ENCODE measurements around the gene CADM2.

The CADM2 gene

GRCh38 chr3:84984429-84984828 lies 25.6 kb downstream of the CADM2 start:
- no peak overlapping the region for H3K27ac ChIP-seq (ENCODE audit: low read depth, low read length)
- H3K4me1 ChIP-seq (ENCODE audit: control insufficient read depth, insufficient read depth, low read length) = peaks cover 49% of the 10 kb centered on the region
- H3K27me3 ChIP-seq (ENCODE audit: control insufficient read depth, insufficient read depth, low read length) = no peaks in the 10 kb centered on the region
- no peak overlapping the region for H3K4me3 ChIP-seq (ENCODE audit: low read depth, low read length)
- H3K9me3 ChIP-seq (ENCODE audit: control insufficient read depth, insufficient read depth, low read length) = no peaks in the 10 kb centered on the region
- no peaks in the 10 kb centered on the region for H3K36me3 ChIP-seq (ENCODE audit: control insufficient read depth, insufficient read depth, low read length)
- H3K9ac ChIP-seq (ENCODE audit: low read depth, low read length) = no peak overlapping the region

- Histone ChIP-seq H3K4me3 (ENCODE audit: low read depth, low read length) (no peak overlapping the region), H3K4me1 (ENCODE audit: control insufficient read depth, insufficient read depth, low read length) (peaks cover 42% of the 10 kb centered on the region), H3K9me3 (ENCODE audit: control insufficient read depth, insufficient read depth, low read length) (no peaks in the 10 kb centered on the region), H3K9ac (ENCODE audit: low read depth, low read length) (no peak overlapping the region), H3K27me3 (ENCODE audit: control insufficient read depth, insufficient read depth, low read length) (no peaks in the 10 kb centered on the region), H3K36me3 (ENCODE audit: control insufficient read depth, insufficient read depth, low read length) (no peaks in the 10 kb centered on the region), H3K27ac (ENCODE audit: low read depth, low read length) (no peak overlapping the region)
Observed at GRCh38 chr3:84985795-84986194, 27.0 kb downstream of the CADM2 start.

- Histone ChIP-seq H3K9ac (ENCODE audit: low read depth, low read length) (no peak overlapping the region), H3K4me3 (ENCODE audit: low read depth, low read length) (no peak overlapping the region), H3K27ac (ENCODE audit: low read depth, low read length) (no peak overlapping the region), H3K9me3 (ENCODE audit: control insufficient read depth, insufficient read depth, low read length) (no peaks in the 10 kb centered on the region), H3K36me3 (ENCODE audit: control insufficient read depth, insufficient read depth, low read length) (no peaks in the 10 kb centered on the region), H3K27me3 (ENCODE audit: control insufficient read depth, insufficient read depth, low read length) (no peaks in the 10 kb centered on the region), H3K4me1 (ENCODE audit: control insufficient read depth, insufficient read depth, low read length) (peaks cover 49% of the 10 kb centered on the region)
Observed at GRCh38 chr3:84987706-84988504, 29.1 kb downstream of the CADM2 start.

GRCh38 chr3:84989102-84989501 lies 30.3 kb downstream of the CADM2 start:
- Histone ChIP-seq H3K9me3 (ENCODE audit: control insufficient read depth, insufficient read depth, low read length) (no peaks in the 10 kb centered on the region), H3K9ac (ENCODE audit: low read depth, low read length) (no peak overlapping the region), H3K4me3 (ENCODE audit: low read depth, low read length) (no peak overlapping the region), H3K36me3 (ENCODE audit: control insufficient read depth, insufficient read depth, low read length) (no peaks in the 10 kb centered on the region), H3K27me3 (ENCODE audit: control insufficient read depth, insufficient read depth, low read length) (no peaks in the 10 kb centered on the region), H3K27ac (ENCODE audit: low read depth, low read length) (no peak overlapping the region), H3K4me1 (ENCODE audit: control insufficient read depth, insufficient read depth, low read length) (peaks cover 50% of the 10 kb centered on the region)

GRCh38 chr3:84991422-84991900 lies 32.7 kb downstream of the CADM2 start:
- H3K36me3 ChIP-seq (ENCODE audit: control insufficient read depth, insufficient read depth, low read length) = no peaks in the 10 kb centered on the region
- H3K9ac ChIP-seq (ENCODE audit: low read depth, low read length) = no peak overlapping the region
- peaks cover 34% of the 10 kb centered on the region for H3K4me1 ChIP-seq (ENCODE audit: control insufficient read depth, insufficient read depth, low read length)
- no peak overlapping the region for H3K4me3 ChIP-seq (ENCODE audit: low read depth, low read length)
- H3K27ac ChIP-seq (ENCODE audit: low read depth, low read length) = no peak overlapping the region
- H3K27me3 ChIP-seq (ENCODE audit: control insufficient read depth, insufficient read depth, low read length) = no peaks in the 10 kb centered on the region
- no peaks in the 10 kb centered on the region for H3K9me3 ChIP-seq (ENCODE audit: control insufficient read depth, insufficient read depth, low read length)

GRCh38 chr3:84993956-84994355 lies 35.2 kb downstream of the CADM2 start:
- Histone ChIP-seq H3K27ac (ENCODE audit: low read depth, low read length) (no peak overlapping the region), H3K36me3 (ENCODE audit: control insufficient read depth, insufficient read depth, low read length) (no peaks in the 10 kb centered on the region), H3K9me3 (ENCODE audit: control insufficient read depth, insufficient read depth, low read length) (no peaks in the 10 kb centered on the region), H3K27me3 (ENCODE audit: control insufficient read depth, insufficient read depth, low read length) (no peaks in the 10 kb centered on the region), H3K4me1 (ENCODE audit: control insufficient read depth, insufficient read depth, low read length) (peaks cover 40% of the 10 kb centered on the region), H3K4me3 (ENCODE audit: low read depth, low read length) (no peak overlapping the region), H3K9ac (ENCODE audit: low read depth, low read length) (no peak overlapping the region)

- H3K4me3 ChIP-seq (ENCODE audit: low read depth, low read length) = no peak overlapping the region
- peaks cover 33% of the 10 kb centered on the region for H3K4me1 ChIP-seq (ENCODE audit: control insufficient read depth, insufficient read depth, low read length)
- no peaks in the 10 kb centered on the region for H3K36me3 ChIP-seq (ENCODE audit: control insufficient read depth, insufficient read depth, low read length)
- H3K27me3 ChIP-seq (ENCODE audit: control insufficient read depth, insufficient read depth, low read length) = no peaks in the 10 kb centered on the region
- H3K27ac ChIP-seq (ENCODE audit: low read depth, low read length) = no peak overlapping the region
- H3K9me3 ChIP-seq (ENCODE audit: control insufficient read depth, insufficient read depth, low read length) = no peaks in the 10 kb centered on the region
- H3K9ac ChIP-seq (ENCODE audit: low read depth, low read length) = no peak overlapping the region
Observed at GRCh38 chr3:84998545-84998944, 39.8 kb downstream of the CADM2 start.

GRCh38 chr3:85003479-85003878 lies 44.7 kb downstream of the CADM2 start:
- Histone ChIP-seq H3K9ac (ENCODE audit: low read depth, low read length) (no peak overlapping the region), H3K27ac (ENCODE audit: low read depth, low read length) (no peak overlapping the region), H3K36me3 (ENCODE audit: control insufficient read depth, insufficient read depth, low read length) (no peaks in the 10 kb centered on the region), H3K4me3 (ENCODE audit: low read depth, low read length) (no peak overlapping the region), H3K4me1 (ENCODE audit: control insufficient read depth, insufficient read depth, low read length) (peaks cover 35% of the 10 kb centered on the region), H3K9me3 (ENCODE audit: control insufficient read depth, insufficient read depth, low read length) (no peaks in the 10 kb centered on the region), H3K27me3 (ENCODE audit: control insufficient read depth, insufficient read depth, low read length) (no peaks in the 10 kb centered on the region)

GRCh38 chr3:85004147-85004546 lies 45.4 kb downstream of the CADM2 start:
- Histone ChIP-seq H3K36me3 (ENCODE audit: control insufficient read depth, insufficient read depth, low read length) (no peaks in the 10 kb centered on the region), H3K27me3 (ENCODE audit: control insufficient read depth, insufficient read depth, low read length) (no peaks in the 10 kb centered on the region), H3K4me1 (ENCODE audit: control insufficient read depth, insufficient read depth, low read length) (peaks cover 28% of the 10 kb centered on the region), H3K4me3 (ENCODE audit: low read depth, low read length) (no peak overlapping the region), H3K9me3 (ENCODE audit: control insufficient read depth, insufficient read depth, low read length) (no peaks in the 10 kb centered on the region), H3K9ac (ENCODE audit: low read depth, low read length) (no peak overlapping the region), H3K27ac (ENCODE audit: low read depth, low read length) (no peak overlapping the region)

GRCh38 chr3:85005946-85006345 lies 47.2 kb downstream of the CADM2 start:
- Histone ChIP-seq H3K36me3 (ENCODE audit: control insufficient read depth, insufficient read depth, low read length) (no peaks in the 10 kb centered on the region), H3K27ac (ENCODE audit: low read depth, low read length) (no peak overlapping the region), H3K4me1 (ENCODE audit: control insufficient read depth, insufficient read depth, low read length) (peaks cover 23% of the 10 kb centered on the region), H3K27me3 (ENCODE audit: control insufficient read depth, insufficient read depth, low read length) (no peaks in the 10 kb centered on the region), H3K9ac (ENCODE audit: low read depth, low read length) (no peak overlapping the region), H3K4me3 (ENCODE audit: low read depth, low read length) (no peak overlapping the region), H3K9me3 (ENCODE audit: control insufficient read depth, insufficient read depth, low read length) (no peaks in the 10 kb centered on the region)

GRCh38 chr3:85007195-85008094 lies 48.7 kb downstream of the CADM2 start:
- Histone ChIP-seq H3K36me3 (ENCODE audit: control insufficient read depth, insufficient read depth, low read length) (no peaks in the 10 kb centered on the region), H3K4me3 (ENCODE audit: low read depth, low read length) (no peak overlapping the region), H3K9ac (ENCODE audit: low read depth, low read length) (no peak overlapping the region), H3K27ac (ENCODE audit: low read depth, low read length) (no peak overlapping the region), H3K27me3 (ENCODE audit: control insufficient read depth, insufficient read depth, low read length) (no peaks in the 10 kb centered on the region), H3K9me3 (ENCODE audit: control insufficient read depth, insufficient read depth, low read length) (no peaks in the 10 kb centered on the region), H3K4me1 (ENCODE audit: control insufficient read depth, insufficient read depth, low read length) (peaks cover 17% of the 10 kb centered on the region)

Data from HUES48 (cell line).